ENCODE measurements around the gene VILL.

VILL gene

DNA sequence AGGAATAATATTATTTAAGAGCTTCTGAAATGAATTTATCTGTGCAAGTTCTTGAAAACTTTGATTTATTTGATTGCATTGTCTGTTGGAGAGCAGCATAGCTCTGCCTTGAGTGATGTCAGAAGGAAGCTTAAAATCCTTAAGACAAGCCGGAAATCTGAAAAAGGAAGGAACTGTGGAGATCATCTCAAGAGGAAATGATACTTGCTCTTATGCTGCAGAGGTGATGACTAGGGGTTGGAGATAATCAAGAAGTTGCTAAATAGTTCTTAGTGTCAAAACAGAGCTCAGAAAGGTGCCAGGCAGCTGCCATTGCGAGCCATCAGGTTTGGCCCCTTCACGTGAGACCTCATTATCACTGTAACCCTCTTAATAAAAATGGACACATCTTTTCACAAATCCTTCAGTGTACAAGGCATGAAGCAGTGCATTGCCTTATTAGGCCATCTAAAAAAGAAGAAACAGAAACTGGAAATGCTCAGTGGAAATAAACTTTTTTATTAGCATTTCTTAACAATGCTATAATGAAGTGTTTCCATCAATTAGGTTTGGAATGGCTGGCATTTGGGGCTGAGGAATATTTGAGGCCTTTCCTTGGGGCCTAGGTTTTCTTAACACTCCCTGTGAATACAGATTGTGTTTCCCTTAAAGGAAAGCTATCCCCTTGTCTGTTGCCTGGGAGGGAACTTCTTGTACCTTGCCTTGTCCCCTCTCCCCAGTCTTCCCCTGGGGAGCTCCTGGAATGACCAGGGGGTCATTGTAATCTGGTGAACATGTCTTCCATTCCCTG is 34.5 kb upstream of the VILL start:
- peaks cover 4% of the 10 kb centered on the region for H3K9me3 Mint-ChIP-seq
- H3K36me3 Mint-ChIP-seq (ENCODE audit: low read depth) = no peaks in the 10 kb centered on the region
- peaks cover 21% of the 10 kb centered on the region for H3K4me1 Mint-ChIP-seq (ENCODE audit: low read depth)
- H3K27ac Mint-ChIP-seq = no peak overlapping the region
- no peak overlapping the region for H3K4me3 Mint-ChIP-seq
- H3K27me3 Mint-ChIP-seq (ENCODE audit: low read depth) = no peaks in the 10 kb centered on the region

DNA sequence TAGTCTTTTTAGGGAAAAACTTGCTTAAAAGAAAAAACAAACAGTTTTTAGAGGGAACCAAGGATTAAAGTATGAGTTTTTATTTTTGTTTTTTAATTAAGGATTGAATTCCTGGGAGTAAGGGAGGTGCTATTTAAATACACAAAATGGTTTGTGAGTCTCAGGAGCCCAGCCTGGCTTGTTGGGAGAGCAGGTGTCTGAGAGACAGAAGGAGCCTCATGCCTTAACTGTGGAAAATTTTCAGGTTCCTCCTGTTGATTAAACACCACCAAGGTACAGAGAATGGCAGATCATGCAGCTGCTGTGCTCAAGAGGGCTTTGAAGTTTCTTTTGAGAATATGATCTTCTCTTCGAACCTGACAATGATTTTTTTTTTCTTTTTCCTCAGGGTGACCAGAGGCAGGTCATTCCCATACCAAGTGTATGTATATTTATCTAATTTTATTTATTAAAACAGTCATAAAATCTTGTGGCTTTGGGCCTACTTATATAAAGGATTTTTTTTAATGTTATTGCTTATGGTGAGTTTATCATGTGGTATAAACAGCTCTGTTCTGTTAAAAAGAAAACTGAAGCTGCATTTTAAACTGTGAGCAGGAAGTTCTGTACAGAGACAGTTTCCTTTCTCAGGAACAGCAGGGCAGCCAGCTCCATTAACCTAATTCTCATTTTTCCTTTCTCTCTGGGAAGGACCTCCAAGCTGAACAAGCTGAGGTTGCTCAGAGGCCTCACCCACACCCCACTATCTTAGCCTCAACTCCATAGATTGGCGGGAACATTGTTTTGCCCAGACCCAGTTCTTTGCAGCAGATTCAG is 33.7 kb upstream of the VILL start:
- peaks cover 4% of the 10 kb centered on the region for H3K9me3 Mint-ChIP-seq
- H3K4me3 Mint-ChIP-seq = peak overlapping the region; percentile 60
- H3K36me3 Mint-ChIP-seq (ENCODE audit: low read depth) = no peaks in the 10 kb centered on the region
- no peaks in the 10 kb centered on the region for H3K27me3 Mint-ChIP-seq (ENCODE audit: low read depth)
- H3K4me1 Mint-ChIP-seq (ENCODE audit: low read depth) = peaks cover 20% of the 10 kb centered on the region
- peak overlapping the region; percentile 86 for H3K27ac Mint-ChIP-seq

DNA sequence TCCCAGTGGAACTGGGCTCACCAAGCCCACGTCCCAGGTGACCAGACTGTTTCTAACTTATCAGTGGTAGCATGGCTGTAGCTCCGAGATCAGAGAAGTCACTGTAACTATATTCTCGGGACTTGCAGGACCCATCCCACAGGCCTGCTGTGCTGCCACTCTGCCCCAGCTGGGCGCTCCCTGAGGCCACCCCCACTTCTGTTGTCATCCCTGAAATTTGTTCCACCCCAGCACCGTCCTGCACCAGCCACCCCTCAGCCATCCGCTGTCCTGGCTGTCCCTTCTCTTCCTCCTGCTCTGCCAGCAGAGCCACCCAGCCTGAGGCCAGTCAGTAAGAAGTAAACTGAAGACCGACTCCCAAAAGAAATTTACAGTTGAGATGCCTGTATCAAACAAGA is 33.0 kb upstream of the VILL start:
- H3K4me1 Mint-ChIP-seq (ENCODE audit: low read depth) = peaks cover 16% of the 10 kb centered on the region
- no peaks in the 10 kb centered on the region for H3K27me3 Mint-ChIP-seq (ENCODE audit: low read depth)
- peak overlapping the region; percentile 60 for H3K4me3 Mint-ChIP-seq
- H3K27ac Mint-ChIP-seq = peak overlapping the region; percentile 86
- H3K9me3 Mint-ChIP-seq = peaks cover 1% of the 10 kb centered on the region
- no peaks in the 10 kb centered on the region for H3K36me3 Mint-ChIP-seq (ENCODE audit: low read depth)

DNA sequence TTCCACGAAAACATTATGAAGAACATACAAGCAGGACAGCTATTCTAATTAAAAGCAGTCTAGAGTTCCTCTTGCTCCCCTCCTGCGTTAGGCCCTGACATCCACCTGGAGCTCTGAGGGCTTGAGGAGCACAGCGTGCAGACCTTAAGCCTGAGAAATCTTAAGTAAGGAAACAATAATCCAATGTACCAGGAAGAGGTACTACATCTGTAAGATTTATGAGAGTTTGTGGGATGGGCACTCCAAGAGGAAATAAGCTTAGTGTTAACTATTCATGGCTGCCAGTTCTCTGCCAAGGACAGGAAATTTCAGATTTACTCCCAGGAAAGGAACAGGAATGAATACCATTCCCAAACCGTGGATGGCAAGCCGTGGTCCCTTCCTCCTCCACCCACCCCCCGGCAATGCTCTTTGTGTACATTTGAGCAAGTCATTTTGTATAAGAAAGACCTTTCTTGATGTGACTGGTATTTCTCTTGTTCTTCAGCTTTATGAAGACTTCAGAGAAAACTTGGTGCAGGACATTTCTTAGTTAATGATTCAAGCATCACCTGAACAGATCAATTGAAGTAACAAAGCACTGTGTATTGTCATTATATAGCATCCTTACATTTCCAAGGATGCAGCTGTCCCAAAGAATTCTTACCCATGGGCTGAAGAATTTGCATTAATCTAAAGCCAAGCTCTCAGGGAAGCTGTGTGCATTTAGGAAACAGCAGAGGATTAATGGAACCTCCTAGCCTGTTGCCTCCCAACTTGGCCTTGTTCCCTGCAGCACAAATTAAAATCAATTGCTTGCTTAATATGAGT is 28.8 kb upstream of the VILL start:
- H3K4me3 Mint-ChIP-seq = no peak overlapping the region
- H3K9me3 Mint-ChIP-seq = no peaks in the 10 kb centered on the region
- H3K27me3 Mint-ChIP-seq (ENCODE audit: low read depth) = peaks cover 2% of the 10 kb centered on the region
- peaks cover 7% of the 10 kb centered on the region for H3K4me1 Mint-ChIP-seq (ENCODE audit: low read depth)
- H3K27ac Mint-ChIP-seq = no peak overlapping the region
- H3K36me3 Mint-ChIP-seq (ENCODE audit: low read depth) = no peaks in the 10 kb centered on the region

- H3K4me3 Mint-ChIP-seq = no peak overlapping the region
- H3K36me3 Mint-ChIP-seq (ENCODE audit: low read depth) = no peaks in the 10 kb centered on the region
- no peak overlapping the region for H3K27ac Mint-ChIP-seq
- H3K9me3 Mint-ChIP-seq = no peaks in the 10 kb centered on the region
- no peaks in the 10 kb centered on the region for H3K4me1 Mint-ChIP-seq (ENCODE audit: low read depth)
- H3K27me3 Mint-ChIP-seq (ENCODE audit: low read depth) = peaks cover 3% of the 10 kb centered on the region
These were observed 27.6 kb upstream of the VILL start for GRCh38 chr3:37963016-37963415.

DNA sequence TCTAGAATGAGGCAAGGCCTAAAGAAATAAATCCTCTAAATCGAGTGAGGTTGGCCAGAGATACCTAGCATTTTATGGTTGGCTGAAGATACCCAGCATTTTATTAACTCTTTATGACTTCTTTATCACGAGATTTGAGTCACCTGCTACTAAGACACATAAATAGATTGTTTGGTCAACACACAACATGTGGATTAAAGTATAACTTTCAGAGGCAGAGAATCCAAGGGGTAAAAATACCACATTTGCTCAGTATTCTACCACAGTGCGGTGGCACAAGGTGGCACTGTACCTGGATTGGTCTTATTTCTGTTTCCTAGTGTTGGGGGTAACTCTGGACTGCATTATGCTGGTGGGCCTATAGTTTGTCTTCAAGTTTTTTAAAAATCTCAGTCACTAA is 27.0 kb upstream of the VILL start:
- no peak overlapping the region for H3K4me3 Mint-ChIP-seq
- H3K4me1 Mint-ChIP-seq (ENCODE audit: low read depth) = no peaks in the 10 kb centered on the region
- H3K27ac Mint-ChIP-seq = no peak overlapping the region
- no peaks in the 10 kb centered on the region for H3K9me3 Mint-ChIP-seq
- no peaks in the 10 kb centered on the region for H3K36me3 Mint-ChIP-seq (ENCODE audit: low read depth)
- peaks cover 3% of the 10 kb centered on the region for H3K27me3 Mint-ChIP-seq (ENCODE audit: low read depth)

DNA sequence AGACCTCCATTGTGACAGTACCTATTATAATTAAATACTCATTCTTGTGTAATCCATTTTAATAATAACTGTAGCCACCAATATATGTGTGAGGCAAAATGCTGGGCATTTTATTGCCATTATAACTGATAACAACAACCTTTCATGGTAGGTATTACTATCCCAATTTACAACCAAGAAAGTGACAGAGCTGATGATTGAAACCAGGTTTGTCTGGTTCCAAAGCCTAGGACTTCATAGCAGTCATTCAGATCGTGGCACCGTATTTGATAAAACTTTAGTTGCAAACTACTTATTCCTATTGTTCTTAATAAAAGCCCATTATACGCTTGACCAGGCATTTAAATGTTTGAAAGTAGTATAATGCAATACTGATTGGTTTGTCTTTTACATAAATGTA is 26.4 kb upstream of the VILL start:
- H3K27me3 Mint-ChIP-seq (ENCODE audit: low read depth) = peaks cover 3% of the 10 kb centered on the region

DNA sequence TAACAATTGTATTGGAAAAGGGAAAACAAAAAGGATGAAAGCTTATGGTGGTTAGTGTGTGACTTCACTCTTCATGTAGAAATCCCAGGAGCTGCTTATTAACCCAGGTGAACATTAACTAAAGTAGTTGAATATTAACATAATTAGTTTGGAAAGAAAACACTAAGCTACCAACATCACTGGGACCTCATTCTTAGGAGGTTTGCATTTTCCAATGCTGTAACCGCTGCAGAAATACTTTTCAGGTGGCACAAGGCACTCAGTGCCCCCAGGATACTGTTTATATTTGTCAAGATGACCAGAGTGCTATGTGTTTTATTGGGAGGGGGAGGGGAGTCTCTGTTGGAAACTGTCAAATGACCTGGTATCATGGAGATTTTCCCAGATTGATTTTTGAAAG is 25.9 kb upstream of the VILL start:
- Mint-ChIP-seq H3K4me1 (ENCODE audit: low read depth) (no peaks in the 10 kb centered on the region), H3K9me3 (no peaks in the 10 kb centered on the region), H3K4me3 (no peak overlapping the region), H3K36me3 (ENCODE audit: low read depth) (no peaks in the 10 kb centered on the region), H3K27me3 (ENCODE audit: low read depth) (peaks cover 3% of the 10 kb centered on the region), H3K27ac (no peak overlapping the region)

More for the DNA sequence above, 26.4 kb upstream of the VILL start:
- no peaks in the 10 kb centered on the region for H3K36me3 Mint-ChIP-seq (ENCODE audit: low read depth)
- no peak overlapping the region for H3K27ac Mint-ChIP-seq
- H3K4me3 Mint-ChIP-seq = no peak overlapping the region
- H3K9me3 Mint-ChIP-seq = no peaks in the 10 kb centered on the region
- H3K4me1 Mint-ChIP-seq (ENCODE audit: low read depth) = no peaks in the 10 kb centered on the region

GRCh38 chr3:37967260-37967881 is 23.2 kb upstream of the VILL start:
- Mint-ChIP-seq H3K9me3 (no peaks in the 10 kb centered on the region), H3K36me3 (ENCODE audit: low read depth) (no peaks in the 10 kb centered on the region), H3K4me1 (ENCODE audit: low read depth) (no peaks in the 10 kb centered on the region), H3K27me3 (ENCODE audit: low read depth) (peaks cover 3% of the 10 kb centered on the region), H3K27ac (no peak overlapping the region), H3K4me3 (no peak overlapping the region)

DNA sequence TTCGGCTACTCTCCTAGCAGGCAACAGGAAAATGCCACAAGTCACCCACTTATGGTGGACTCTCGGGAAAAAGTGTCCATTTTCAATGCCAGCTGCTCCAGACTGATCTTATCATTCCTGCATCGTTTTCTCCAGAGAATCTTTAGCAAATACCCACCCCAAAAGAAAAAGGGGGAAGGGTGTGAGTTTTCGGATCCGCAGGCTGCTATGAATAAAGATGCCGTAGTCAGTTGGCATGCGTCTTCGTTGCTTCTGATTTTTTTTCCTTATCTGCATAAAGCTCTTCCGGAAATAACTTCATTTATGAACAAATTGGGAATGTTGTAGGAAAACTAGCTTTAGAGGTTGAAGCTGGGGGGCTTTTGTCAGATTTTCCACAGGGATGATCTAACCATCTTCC is 22.4 kb upstream of the VILL start:
- no peaks in the 10 kb centered on the region for H3K4me1 Mint-ChIP-seq (ENCODE audit: low read depth)
- H3K9me3 Mint-ChIP-seq = no peaks in the 10 kb centered on the region
- H3K27me3 Mint-ChIP-seq (ENCODE audit: low read depth) = peaks cover 3% of the 10 kb centered on the region
- H3K27ac Mint-ChIP-seq = no peak overlapping the region
- no peaks in the 10 kb centered on the region for H3K36me3 Mint-ChIP-seq (ENCODE audit: low read depth)
- no peak overlapping the region for H3K4me3 Mint-ChIP-seq

DNA sequence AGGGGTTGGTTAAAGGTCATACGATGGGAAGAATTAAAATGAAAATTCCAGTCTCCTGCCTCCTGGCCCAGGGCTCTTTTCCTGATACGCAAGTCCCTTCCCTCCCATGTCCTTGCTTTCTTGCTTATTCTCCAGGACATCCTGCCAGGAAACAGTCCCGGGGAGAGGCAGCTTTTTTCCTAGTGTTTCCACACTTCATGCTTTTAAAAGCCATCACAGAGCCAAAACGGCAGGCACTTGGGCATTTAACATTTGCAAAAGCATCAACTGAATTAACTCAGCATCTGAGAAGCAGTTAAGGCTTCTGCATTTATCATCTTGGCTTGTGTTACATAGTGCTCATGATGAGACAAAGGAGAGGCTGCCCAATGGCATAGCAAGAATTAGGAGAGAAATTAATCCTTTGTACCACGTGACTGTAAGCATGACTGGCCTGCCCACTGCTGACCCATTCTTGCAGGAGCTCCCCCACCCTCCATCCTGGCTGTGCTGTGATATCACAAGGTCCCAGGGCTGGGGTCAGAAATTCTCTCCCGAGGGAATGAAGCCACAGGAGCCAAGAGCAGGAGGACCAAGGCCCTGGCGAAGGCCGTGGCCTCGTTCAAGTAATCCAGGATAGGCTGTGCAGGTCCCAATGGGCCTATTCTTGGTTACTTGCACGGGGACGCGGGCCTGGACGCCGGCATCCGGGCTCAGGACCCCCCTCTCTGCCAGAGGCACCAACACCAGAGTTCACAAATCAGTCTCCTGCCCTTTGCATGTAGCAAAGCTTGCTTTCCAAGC is 21.6 kb upstream of the VILL start:
- Mint-ChIP-seq H3K9me3 (no peaks in the 10 kb centered on the region), H3K27me3 (ENCODE audit: low read depth) (peaks cover 3% of the 10 kb centered on the region), H3K4me1 (ENCODE audit: low read depth) (no peaks in the 10 kb centered on the region), H3K36me3 (ENCODE audit: low read depth) (no peaks in the 10 kb centered on the region), H3K27ac (no peak overlapping the region), H3K4me3 (no peak overlapping the region)

DNA sequence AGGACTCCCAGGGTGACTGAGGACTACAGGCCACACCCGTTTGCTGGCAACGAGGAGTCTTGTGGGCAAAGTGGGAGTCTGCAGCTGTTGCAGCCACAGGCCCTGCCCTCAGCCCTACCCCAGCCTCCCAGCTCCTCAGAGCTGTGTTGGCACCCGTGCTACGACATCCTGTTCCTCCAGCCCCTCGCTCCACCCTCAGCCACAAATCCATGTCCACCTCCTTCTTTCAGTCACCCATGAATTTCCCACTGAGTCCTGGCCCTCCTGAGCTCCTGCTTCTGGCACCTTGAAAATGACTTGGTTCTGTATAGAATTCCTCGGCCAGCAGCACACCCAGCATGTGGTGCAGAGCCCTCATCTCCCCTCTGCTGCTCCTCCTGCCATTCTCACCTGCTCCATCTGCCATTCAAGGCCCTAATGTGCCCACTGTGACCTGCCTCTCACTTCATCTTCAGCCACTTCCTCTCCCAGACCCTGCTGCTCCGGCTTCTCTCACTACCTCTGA is 20.9 kb upstream of the VILL start:
- H3K27me3 Mint-ChIP-seq (ENCODE audit: low read depth) = peaks cover 3% of the 10 kb centered on the region
- H3K4me3 Mint-ChIP-seq = no peak overlapping the region
- H3K27ac Mint-ChIP-seq = no peak overlapping the region
- H3K36me3 Mint-ChIP-seq (ENCODE audit: low read depth) = no peaks in the 10 kb centered on the region
- no peaks in the 10 kb centered on the region for H3K4me1 Mint-ChIP-seq (ENCODE audit: low read depth)
- H3K9me3 Mint-ChIP-seq = no peaks in the 10 kb centered on the region

DNA sequence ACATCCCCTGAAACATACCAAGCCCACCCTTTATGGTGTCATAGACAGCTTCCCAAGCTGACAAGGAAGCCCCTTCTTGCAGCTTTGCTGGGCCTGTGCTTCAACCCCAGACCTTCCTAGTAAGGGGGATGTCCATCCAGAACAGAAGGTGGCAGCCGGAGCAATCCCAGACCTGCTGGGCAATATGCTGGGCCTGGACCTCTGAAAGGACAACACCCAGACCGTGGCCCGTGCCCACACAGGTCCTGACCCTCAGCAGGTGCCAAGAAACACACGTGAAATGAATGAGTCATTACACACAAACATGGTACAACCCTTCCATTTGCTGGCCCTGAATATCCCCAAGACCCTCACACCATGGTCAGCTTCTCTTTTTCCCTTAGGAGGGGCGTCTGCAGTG is 19.8 kb upstream of the VILL start:
- H3K36me3 Mint-ChIP-seq (ENCODE audit: low read depth) = peaks cover 2% of the 10 kb centered on the region
- no peak overlapping the region for H3K4me3 Mint-ChIP-seq
- peaks cover 4% of the 10 kb centered on the region for H3K4me1 Mint-ChIP-seq (ENCODE audit: low read depth)
- no peaks in the 10 kb centered on the region for H3K9me3 Mint-ChIP-seq
- H3K27me3 Mint-ChIP-seq (ENCODE audit: low read depth) = peaks cover 3% of the 10 kb centered on the region
- no peak overlapping the region for H3K27ac Mint-ChIP-seq

Measured in T-helper 1 cell treated with Interleukin-12 subunit alpha and Interleukin-12 subunit beta and Interleukin-4 antibody, amounts not matched to agents 30 μg/mL and 1 μg/mL, for 36 hours (primary cell).